ENCODE data around the gene NUP54.

Gene NUP54

DNA sequence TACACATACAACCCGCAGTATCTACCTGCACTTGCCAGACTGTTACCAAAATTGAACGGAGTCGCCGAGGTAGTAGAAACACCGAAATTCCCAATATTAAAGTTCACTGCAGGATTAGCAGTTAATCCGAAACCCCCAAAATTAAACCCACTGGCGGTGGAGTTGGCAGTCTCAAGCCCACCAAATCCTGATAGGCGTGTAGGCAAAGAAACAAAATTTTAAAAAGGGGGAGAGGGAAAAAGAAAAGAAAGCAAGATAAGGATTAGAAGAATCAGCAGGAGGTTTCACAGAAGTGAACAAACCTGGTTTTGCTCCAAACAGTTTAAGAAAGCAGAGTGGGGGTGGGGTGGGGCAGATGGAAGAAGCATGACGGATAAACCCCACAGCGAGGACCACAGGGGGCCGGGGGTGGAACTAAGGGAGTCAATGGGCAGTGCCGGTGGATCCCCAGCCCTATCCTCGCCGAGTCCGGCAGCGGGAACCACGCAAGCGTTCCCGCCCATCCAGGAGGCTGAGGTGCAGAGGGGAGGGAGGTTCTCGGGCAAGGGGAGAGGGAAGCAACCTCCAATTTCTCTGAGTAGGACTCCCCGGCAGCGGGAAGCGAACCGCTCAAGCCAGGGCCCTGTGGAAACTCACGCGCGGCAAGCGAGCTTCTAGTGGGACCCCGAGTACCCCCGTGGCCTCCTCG, 599 bp downstream of the NUP54 start:
- DNase-seq (ENCODE audit: low read depth) = peak; percentile 2

DNA sequence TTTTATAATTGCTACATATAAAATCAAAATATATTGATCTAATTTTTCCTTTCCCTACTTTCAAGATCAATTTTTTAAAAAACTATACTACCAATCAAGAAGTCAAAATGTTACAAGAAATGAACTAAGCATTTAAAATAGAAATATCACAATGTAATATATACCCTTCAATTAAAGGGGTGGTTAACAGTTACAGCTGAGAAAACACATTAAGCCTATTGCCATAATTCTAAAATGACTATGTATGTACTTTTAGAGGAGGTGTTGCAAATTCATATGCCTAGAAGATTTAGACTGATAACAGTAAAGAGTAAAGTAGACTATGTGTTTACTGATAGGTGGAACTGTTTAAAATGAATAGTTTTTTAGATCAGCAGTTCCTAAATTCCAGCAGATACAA, 3.7 kb downstream of the NUP54 start:
- DNase-seq (ENCODE audit: low read depth) = no peak

DNA sequence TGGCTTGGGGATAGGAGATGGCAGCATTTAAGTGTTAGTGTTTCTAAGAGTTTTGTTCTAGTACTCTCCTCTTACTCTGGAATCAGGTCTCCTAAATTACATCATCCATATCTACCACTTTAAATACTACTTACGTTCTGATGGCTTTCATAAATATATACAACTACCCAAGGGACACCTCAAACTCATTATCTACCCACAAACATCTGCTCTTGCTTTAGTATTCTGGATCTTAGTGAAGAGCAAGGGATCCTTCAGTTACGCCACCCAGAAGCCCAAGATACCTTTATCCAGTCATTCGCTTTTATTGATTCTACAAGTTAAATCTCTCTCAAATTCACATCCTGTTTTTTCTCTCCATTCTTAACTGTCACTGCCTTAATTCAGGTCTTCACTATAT, 7.0 kb downstream of the NUP54 start:
- no peak for DNase-seq (ENCODE audit: low read depth)

DNA sequence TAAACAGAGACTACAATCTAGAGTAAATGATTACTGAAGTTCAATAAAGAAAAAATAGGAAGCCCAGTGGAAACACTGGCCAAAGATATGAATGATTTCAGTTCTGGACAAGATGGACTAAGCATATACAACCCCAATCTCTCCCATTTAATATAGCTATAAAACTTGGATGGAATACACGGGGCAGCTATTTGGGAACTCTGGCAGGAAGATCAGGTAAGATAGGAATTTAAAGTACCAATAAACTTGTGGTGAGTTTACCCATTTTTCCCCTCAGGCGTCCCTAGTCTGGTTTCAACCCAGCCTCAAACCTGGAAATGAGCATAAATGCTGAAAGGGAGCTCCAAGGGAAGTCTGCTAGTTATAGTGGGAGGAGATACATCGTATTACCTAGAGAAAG, 20.4 kb downstream of the NUP54 start:
- no peak for DNase-seq (ENCODE audit: low read depth)

DNA sequence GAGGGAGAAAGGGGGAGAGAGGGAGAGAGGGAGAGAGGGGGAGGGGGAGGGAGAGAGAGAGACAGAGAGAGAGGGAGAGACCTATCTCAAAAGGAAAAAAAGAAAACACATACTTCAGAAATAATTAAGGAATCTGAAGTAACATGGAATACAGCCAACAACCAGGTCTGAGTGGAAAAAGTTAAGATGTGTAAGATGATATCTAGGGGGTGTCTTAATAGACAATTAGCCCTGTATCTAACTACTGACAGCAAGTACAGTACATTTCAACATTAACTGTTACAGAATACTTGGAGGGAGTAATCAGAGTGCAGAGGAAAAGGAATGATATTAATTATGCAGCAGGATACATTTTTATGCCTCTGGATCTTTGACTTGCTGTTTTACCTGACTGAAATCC, 22.4 kb downstream of the NUP54 start:
- DNase-seq (ENCODE audit: low read depth) = no peak

DNA sequence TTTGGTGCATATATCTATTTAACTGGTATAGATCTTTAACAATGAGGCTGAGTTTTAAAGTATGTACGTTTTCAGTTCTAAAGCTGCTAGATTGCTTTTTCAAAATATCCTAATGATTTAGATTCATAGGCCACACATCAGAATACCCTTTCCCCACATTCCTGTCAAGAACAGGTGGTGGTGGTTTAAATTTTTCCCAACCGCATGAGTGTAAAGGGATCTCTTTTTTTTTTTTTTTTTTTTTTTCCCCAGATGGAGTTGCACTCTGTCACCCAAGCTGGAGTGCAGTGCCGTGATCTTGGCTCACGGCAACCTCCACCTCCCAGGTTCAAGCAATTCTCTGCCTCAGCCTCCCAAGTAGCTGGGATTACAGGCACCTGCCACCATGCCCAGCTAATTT, 28.0 kb downstream of the NUP54 start:
- DNase-seq (ENCODE audit: low read depth) = no peak

DNA sequence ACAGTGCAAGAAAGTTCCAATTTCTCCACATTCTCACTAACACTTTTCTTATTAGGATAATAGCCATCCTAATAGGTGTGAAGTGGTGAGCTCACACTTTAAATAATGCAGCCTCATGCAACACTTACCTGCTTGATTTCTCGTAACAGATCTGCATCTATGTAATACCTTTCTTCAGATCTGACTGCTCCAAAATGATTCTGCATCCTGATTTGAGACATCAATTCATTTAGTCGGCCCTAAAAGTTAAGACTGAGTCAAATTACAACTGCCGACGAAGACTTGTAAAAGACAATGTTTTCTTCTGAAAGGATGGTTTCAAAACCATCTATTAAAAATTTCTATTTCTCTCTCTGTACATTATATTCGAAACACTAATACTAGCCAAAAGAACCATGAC, 30.7 kb downstream of the NUP54 start:
- no peak for DNase-seq (ENCODE audit: low read depth)

DNA sequence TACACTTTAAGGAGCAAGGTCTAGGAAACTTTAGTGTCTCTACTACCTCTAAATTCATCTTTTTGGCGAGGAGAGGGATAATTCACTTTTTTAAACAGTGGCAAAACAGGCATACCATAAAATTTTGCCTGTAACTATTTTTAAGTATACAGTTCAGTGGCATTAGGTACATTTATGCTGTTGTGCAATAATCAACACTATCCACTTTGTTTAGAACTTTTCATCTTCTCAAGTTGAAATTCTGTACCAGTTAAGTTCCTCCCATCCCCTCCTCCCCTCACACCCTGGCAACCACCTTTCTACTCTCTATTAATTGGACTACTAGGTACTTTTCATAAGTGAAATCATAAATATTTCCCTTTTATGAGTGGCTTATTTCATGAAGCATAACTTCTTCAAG, 31.4 kb downstream of the NUP54 start:
- DNase-seq (ENCODE audit: low read depth) = no peak

DNA sequence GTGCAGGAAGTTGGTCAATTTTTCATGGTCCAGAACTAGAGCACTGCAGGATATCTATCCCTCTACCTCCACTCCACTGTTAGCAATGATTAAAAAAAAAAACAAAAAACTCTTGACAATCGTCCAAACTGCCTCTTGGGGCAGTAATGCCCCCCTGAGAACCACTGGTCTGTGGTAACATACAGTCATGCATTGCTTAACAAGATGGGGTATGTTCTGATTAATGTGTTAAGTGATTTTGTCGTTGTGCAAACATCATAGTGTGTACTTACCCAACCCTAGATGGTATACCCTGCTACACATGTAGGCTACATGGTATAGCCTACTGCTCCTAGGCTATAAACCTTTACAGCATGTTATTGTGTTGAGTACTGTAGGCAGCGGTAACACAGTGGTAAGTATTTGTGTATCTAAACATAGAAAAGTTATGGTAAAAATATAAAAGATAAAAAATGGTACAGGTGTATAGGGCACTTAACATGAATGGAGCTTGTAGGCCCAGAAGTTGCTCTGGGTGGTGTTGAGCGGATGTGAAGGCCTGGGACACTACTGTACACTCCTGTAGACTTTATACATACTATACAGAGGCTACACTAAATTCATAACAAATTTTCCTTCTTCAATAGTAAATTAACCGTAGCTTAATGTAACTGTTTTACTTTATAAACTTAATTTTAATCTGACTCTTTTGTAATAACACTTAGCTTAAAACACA, 39.6 kb downstream of the NUP54 start:
- DNase-seq (ENCODE audit: low read depth) = no peak

DNA sequence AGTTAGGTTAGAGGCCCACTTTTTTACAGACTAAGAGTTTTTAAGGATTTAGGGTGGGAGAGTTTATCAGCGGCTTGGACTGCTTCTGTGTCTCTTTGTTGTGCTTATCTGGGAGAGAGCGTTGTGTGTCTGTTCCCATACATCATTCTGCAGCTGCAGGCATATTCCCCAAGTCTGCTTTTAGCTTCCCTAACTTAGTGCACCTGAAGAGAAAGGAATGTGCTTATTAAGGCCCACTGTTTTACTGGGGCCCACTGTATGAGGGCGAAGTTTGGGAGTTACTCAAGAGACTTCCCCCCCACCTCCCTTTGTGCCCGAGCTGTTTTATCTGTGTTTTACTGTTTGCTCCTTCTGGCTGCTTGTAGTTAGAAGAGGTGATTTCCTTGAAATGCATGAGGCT, 41.8 kb downstream of the NUP54 start:
- no peak for DNase-seq (ENCODE audit: low read depth)

DNA sequence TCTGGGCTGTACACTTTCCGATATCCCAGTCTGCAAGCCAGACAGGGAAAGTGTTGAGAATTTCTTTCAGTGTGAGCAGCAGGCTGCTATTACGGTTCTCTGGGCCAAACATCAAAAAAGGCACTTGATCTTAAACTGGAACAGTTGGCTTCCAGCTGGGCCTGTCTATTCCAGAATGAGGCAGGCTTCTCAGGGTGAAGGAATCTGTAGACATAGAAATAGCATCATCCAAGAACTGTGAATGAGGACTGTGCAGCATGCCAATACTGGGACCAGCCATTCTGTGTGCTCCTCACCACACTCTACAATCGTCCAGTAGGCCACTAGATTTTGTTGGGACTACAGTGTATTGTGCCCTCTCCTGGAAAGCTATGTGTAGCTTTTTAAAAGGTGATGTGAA, 42.5 kb downstream of the NUP54 start:
- DNase-seq (ENCODE audit: low read depth) = no peak

DNA sequence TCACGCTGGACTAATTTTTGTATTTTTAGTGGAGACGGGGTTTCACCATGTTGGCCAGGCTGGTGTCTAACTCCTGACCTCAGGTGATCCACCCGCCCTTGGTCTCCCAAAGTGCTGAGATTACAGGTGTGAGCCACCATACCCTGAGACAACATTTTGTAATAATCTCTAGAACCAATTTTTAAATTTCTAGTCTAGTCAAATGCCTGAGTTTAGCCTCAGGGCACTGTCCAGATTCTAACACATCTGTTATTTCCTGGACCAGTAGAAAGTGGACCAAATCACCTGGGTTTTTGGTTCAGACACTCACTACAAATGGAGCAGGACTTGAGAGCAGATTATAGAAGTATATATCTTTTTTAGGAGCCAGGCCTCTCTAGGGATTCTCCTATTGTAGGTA, 52.1 kb downstream of the NUP54 start:
- no peak for DNase-seq (ENCODE audit: low read depth)

DNA sequence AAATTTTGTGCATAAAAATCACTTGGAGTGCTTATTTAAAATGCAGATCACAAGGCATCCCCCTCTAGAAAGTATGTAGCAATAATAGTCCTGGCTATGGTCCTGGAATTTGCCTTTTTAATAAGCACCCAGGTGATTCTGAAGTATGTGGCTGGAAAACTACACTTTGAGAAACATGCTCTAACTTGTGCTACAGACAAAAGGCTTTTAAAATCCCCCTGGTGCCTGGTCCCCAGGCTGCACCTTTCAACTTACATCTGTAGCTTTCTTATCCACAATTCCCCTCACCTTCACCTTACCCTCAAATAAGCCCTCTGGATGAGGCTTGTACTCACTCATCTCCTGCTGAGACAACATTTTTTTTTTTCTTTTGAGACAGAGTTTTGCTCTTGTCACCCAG, 52.6 kb downstream of the NUP54 start:
- no peak for DNase-seq (ENCODE audit: low read depth)

DNA sequence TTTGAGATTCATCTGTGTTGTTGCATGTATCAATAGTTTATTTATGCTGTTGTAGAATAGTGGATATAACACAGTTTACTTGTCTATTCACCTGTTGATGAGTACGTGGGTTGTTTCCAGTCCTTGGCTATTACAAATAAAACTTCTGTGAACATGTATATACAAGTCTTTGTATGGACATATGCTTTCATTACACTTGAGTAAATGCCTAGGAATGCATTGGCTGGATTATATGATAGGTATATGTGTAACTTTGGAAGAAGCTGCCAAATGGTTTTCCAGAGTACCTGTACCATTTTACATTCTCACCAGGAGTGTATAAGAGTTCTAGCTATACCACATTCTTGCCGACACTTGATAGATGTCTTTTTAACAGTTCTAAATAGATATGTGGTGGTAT, 57.1 kb downstream of the NUP54 start:
- DNase-seq (ENCODE audit: low read depth) = no peak

DNA sequence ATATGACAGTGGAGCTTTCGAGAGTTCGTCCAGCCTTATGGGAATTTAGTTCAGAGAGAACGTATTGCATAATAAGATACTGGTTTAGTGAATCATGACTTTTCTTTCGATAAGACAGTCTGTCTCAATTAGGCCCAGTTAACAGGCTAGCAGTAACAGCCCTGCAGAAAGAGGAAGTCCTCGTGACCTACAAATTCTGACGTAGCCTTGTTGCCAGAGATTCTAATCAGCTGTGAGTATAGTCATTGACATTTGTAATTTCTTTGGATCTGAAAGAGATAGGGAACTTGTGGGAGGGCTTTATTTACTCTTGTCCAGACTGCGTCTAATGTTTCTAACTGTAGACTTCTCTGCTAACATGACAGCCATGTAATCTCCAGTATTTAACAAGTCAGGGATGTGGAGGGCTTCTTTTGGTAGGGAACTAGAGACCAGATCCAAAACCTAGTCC, 57.9 kb downstream of the NUP54 start:
- DNase-seq (ENCODE audit: low read depth) = no peak

DNA sequence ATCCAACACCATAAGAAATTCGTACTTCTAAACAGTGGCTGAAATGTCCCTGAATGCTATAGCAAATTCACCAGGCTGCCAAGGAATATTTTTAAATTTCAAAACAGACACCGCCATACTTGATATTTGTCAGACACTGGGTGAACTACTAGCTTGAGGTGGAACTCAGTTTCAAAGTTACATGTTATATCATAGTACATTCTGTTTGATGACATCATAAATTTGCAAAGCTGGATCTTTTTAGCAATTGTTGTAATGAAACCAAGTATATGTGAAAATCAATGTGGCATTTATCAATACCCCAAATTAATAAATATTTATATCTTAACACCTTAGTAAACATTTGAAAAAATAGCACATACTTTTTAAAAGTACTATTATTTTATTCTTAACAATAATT, 59.5 kb downstream of the NUP54 start:
- DNase-seq (ENCODE audit: low read depth) = no peak

DNA sequence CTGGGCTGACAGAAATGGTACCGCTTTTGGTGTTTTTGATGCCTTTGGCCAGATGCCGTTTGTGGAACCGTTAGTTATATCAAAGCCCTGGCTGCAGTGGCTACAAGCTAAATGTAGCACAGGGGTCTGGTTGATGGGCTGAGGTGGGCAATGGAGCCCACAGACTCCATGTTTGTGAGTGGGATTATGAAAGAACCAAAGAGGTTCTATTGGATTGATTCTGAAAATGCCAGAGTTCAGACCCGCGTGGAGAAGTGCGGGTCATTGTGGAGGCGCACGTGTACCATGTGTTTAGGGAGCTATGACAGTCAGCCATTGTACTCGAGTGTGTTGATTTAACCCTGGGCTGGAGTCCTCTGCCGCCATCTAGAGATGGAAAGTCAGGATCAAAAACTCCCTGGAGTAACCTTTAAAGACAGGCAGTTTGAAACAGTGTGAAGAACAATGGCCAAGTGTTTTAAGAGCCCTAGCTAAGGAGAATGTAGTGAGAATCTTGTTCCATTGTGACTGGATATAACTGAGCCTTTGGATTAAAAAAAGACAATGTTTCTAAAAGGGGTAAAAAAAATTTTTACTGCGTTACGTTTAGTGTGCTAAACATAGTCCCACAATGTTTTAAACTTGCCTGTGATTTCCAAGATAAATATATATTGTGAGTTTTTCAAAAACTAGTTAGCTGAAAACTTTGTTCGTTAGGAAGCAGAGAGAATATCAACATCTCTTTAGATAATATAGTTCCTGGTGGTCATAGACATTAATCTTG, 61.0 kb downstream of the NUP54 start:
- no peak for DNase-seq (ENCODE audit: low read depth)

DNA sequence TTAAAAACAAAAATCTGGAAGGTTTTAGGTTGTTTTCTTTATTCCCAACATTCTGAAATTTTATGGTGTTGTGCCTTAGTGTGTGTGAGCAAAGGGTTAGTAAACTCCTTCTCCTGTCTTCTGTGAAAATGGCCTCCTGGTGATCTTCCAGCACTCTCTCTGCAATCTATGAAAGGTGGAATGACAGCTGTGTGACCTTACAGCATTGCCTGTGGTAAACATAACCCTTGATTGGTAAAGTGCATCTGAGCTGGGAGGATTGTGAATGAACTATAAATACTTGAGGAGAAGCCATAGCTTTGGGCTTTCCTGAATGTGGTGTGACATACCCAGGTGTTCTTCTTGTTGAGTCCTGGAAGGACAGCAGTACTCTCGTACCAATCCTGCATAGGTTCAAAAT, 63.7 kb downstream of the NUP54 start:
- DNase-seq (ENCODE audit: low read depth) = no peak

DNA sequence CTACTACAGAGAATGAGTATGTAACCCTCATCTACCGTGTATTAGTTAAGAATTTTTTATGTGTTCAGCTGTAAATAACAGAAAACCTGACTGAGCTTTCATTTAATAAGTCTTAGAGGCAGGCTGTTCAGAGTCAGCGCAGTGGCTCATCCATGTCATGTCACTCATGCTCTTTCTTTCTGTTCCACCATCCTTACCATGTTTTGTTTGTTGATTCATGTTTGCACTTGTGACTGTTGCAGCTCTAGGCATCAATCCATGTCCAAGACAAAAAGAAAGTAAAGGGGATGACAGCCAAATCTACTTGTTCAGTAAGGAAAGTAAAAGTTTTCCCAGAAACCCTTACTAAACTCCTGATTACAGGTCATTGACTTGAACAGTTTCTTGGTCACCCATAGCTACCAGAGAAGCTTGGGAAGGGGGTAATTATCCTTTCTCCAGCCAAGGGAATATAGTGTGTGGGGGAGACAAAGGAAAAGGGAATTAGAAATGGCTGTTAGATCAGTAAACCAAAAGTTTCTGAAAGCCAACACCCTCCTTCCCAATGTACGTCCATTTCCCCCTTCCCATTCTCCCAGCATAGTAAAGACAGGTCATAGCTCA, 64.7 kb downstream of the NUP54 start:
- DNase-seq (ENCODE audit: low read depth) = no peak

DNA sequence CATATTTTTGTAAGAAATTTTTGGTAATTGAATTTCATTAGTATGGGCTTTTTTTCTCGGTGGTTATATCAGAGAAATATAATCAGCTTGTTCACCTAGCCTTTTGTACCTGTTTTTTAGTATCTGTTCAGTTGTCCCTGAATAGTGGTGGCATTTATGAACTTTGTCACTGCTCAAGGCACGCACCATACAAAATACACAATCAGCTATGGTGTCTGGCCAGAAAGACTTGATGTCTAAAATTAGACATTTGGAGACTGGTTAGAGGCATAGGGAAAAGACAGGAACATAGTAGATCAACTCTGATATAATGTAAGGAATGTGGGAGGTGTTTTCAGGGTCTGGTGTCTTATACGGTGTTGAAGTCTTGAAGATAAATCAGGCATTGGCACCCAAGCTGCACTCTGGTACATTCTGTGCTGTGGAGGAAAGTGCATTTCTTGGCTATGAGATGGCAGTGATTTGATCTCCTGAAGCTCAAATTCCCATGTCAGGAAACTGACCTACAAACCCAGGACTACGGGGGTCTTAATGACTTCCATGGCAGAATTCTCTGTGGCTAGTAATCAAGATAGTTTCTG, 70.1 kb downstream of the NUP54 start:
- DNase-seq (ENCODE audit: low read depth) = no peak

DNA sequence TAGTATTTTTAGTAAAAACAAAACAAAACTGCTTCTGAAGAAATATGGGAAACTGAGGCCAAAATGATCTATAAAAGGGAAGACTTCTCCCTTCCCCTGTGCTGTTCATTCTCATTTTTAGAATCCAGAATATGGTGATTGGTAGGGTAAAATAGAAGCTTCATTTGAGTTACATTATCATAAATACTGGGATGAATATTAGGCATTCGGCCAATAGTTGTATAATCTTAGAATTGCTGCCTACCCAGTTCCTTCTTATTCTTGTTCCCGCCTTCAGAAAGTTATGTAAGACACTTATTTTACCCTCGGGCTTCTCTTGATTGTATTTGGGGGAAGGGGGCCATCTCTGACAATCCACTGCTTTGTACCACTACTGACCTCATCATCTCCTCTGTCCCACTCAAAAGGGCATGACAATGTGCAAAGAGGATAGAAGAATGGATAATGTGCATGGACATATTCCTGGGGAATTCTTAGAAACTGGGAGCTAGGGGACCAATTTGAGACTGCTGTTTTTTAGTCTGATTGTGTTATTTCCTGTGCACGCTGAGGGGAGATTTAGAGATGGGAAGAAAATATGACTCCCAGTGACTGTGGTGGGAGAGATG, 73.1 kb downstream of the NUP54 start:
- no peak for DNase-seq (ENCODE audit: low read depth)

DNA sequence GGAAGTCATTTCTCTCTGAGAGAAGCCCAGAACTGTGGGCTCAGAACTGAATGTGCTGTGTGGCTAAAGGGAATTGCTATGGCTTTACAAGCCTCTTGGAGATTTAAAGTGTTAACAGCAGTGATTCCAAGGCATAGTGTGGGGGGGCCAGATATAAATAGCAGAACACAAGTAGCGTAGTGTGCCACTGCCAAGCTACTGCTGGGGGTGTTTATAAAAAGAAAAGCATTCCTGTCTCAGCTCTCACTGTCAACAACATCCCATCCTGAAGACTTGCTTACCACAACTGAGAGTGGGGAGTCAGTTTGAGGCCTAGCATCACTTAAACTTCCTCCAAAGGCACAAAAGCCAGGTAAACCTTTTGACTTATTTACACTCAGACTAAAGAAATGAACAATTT, 73.7 kb downstream of the NUP54 start, which contains the start of gene ART3:
ART3 (plus strand) TSS at position 242 of the 400 bp plus-strand sequence. CDS start 1,181 bp downstream, outside the sequence.
- no peak for DNase-seq (ENCODE audit: low read depth)

Measured in T follicular helper cell (primary cell).